Kidney epithelial cell (primary cell): ENCODE measurements around the gene PCMTD2. TPM values are rescaled to one million over a fixed set of nuclear protein-coding genes. Genes with fewer than 3 reads are reported as not detected.

Experiments used
- DNase-seq: peaks from one replicate; pipeline ENCODE4 v3.0.0-alpha.2; 2010; ENCODE audit warnings: low read depth
- H3K27me3 ChIP-seq: 2 replicates; pipeline ENCODE4 v1.6.0; 2011; ENCODE audit warnings: low read length; ENCODE audit not compliant: control insufficient read depth, insufficient read depth
- H3K36me3 ChIP-seq: 2 replicates; pipeline ENCODE4 v1.5.1; 2011; ENCODE audit warnings: low read length; ENCODE audit not compliant: control insufficient read depth, insufficient read depth
- H3K4me3 ChIP-seq: 2 replicates; pipeline ENCODE4 v1.5.1; 2011; ENCODE audit warnings: low read depth, mild to moderate bottlenecking, control low read depth, low read length
- total RNA-seq: library from RNA; depleted of rRNA; stranded (reverse); fragments of >200 nt; gene quantifications from 2 replicates; pipeline ENCODE4 v1.2.3, GENCODE V29; 2015
- TF ChIP-seq, protein P1 (sequence below): IDR thresholded peaks from 2 replicates; pipeline ENCODE4 v1.5.1; 2011; ENCODE audit warnings: mild to moderate bottlenecking, moderate library complexity, low read length, control low read depth, inconsistent platforms; ENCODE audit not compliant: insufficient read depth, poor library complexity, severe bottlenecking

The PCMTD2 gene
- total RNA-seq, 1 donor from 2014 or later, result 53.8 TPM

DNA sequence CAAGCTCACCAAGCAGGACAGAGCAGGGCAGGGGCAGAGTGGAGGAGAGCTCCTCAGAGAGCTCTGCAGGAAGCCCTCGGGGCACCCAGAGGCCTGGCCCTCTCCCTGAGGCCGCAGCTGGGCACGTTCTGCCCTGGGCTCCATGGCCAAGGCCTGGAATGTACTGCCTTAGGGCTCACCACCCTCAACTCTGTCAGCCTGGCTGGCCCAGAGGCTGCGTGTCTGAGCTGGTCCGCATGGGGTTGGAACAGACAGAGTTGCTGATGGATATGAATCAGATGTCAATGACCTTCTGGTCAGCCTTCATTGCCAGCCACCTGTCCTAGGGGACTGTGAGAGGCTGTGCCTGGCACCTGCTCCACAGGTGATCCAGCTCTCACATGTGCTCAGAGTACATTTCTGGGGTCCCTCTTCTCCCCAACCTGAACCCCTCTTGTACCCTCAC, 33.2 kb upstream of the PCMTD2 start:
- peak; percentile 19 for DNase-seq
- TF ChIP-seq, protein P1, sequence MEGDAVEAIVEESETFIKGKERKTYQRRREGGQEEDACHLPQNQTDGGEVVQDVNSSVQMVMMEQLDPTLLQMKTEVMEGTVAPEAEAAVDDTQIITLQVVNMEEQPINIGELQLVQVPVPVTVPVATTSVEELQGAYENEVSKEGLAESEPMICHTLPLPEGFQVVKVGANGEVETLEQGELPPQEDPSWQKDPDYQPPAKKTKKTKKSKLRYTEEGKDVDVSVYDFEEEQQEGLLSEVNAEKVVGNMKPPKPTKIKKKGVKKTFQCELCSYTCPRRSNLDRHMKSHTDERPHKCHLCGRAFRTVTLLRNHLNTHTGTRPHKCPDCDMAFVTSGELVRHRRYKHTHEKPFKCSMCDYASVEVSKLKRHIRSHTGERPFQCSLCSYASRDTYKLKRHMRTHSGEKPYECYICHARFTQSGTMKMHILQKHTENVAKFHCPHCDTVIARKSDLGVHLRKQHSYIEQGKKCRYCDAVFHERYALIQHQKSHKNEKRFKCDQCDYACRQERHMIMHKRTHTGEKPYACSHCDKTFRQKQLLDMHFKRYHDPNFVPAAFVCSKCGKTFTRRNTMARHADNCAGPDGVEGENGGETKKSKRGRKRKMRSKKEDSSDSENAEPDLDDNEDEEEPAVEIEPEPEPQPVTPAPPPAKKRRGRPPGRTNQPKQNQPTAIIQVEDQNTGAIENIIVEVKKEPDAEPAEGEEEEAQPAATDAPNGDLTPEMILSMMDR, result no peak
- Histone ChIP-seq H3K4me3 (no peak overlapping the region), H3K27me3 (peaks cover 18% of the 10 kb centered on the region), H3K36me3 (no peaks in the 10 kb centered on the region)

- no peak for DNase-seq
- TF ChIP-seq, protein P1, result no peak
- Histone ChIP-seq H3K27me3 (peaks cover 20% of the 10 kb centered on the region), H3K4me3 (no peak overlapping the region), H3K36me3 (no peaks in the 10 kb centered on the region)
These were observed 32.6 kb upstream of the PCMTD2 start for GRCh38 chr20:64222851-64223525.

DNA sequence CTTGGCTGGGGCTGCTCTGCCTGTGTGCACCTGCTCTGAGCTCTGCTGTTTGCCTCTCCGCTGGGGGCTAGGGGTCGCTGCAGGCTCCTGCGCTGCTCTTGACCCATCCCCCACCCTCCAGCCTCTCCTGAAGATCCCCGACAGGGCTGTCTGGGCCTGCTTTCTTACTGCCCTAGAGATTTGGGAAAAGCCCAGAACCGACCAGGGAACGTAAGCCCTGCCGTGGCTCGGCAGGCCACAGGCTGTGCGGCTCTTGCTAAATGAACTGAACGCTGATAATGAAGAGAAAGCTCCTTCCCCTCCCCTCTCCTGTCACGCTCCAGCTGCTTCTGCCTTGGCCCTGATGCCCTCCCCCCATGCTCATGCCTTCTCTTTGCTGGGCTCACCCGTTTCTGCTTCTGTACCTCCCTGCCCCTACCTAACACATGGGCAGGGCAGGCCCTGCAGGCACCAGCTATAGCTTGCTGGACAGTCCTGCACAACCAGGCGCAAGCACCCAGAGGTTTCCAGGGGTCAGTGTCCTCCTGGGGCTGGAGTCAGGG, 32.0 kb upstream of the PCMTD2 start:
- Histone ChIP-seq H3K36me3 (no peaks in the 10 kb centered on the region), H3K4me3 (no peak overlapping the region), H3K27me3 (peaks cover 19% of the 10 kb centered on the region)
- DNase-seq, result peak; percentile 19
- TF ChIP-seq, protein P1, result peak; percentile 56

- Histone ChIP-seq H3K4me3 (no peak overlapping the region), H3K36me3 (no peaks in the 10 kb centered on the region), H3K27me3 (peaks cover 10% of the 10 kb centered on the region)
- TF ChIP-seq, protein P1, result no peak
- peak; percentile 87 for DNase-seq
These were observed 31.0 kb upstream of the PCMTD2 start for GRCh38 chr20:64224351-64225170.

GRCh38 chr20:64225171-64225595, 30.4 kb upstream of the PCMTD2 start:
- TF ChIP-seq, protein P1, result no peak
- peaks cover 8% of the 10 kb centered on the region for H3K27me3 ChIP-seq
- DNase-seq, result no peak
- no peaks in the 10 kb centered on the region for H3K36me3 ChIP-seq
- H3K4me3 ChIP-seq, result no peak overlapping the region
